HG02642 (cell line): ENCODE data around the gene AQP2.

Experiments used
- ATAC-seq: cut with Tn5 transposase; IDR thresholded peaks from one replicate; pipeline ENCODE4 v1.9.1; 2021; ENCODE audit warnings: mild to moderate bottlenecking; ENCODE audit not compliant: unreplicated experiment, poor library complexity

The AQP2 gene

DNA sequence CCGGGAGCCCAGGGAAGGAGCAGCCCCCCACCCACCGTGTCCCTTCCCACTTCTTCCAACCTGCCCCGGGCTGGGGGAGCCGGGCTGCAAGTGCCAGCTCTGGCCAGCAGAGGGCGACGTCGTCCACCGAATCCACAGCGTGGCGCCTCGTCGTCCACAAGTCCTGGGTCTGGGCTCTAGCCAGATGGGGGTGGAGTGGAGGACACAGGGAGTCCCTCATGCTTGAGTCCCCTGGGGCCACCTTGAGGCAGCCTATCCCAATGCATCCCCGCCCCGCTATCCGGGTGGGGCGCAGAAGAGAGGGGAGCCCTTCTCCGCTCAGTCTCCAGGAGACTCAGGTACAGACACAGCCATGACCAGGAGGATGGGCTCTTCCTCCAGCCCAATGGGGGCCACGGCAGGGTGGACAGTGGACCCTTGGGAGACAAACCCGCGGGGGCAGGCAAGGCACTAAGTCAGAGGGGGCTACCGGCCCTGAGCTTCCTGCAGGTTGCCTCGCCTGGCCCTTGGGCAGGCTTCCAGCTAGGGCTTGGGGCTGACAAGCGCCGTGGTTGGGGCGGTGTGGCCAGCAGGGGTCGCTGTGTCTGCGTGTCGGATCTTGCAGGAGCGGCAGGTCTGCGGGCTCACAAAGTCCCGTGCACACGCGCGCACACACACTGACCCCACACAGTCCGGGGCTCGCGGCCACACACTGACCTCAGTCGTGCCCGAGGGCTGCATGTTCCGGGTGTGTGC, 16.7 kb downstream of the AQP2 start:
- ATAC-seq: peak; percentile 73

DNA sequence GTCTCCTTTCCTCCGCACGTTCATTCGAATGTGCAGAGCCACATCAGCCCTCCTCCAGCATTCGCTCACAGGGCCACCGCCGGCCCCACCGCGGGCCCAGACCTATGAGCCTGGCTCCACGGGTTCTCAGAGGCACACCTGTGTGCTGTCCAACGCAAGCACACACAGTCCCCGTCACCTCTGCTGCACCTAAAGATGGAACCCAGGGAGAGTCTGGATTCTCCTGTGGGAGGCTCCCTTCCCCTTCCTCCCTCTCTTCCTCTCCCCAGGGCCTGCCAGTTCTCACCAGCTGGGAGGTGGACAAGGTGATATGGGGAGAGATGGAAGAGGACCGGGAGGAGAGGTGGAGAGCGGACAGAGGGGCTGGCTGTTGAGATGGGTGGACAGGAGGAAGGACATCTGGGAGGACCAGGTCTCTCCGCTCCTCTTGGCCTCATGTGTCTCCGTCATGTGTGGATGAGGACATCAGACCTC, 17.3 kb downstream of the AQP2 start:
- ATAC-seq: no peak

DNA sequence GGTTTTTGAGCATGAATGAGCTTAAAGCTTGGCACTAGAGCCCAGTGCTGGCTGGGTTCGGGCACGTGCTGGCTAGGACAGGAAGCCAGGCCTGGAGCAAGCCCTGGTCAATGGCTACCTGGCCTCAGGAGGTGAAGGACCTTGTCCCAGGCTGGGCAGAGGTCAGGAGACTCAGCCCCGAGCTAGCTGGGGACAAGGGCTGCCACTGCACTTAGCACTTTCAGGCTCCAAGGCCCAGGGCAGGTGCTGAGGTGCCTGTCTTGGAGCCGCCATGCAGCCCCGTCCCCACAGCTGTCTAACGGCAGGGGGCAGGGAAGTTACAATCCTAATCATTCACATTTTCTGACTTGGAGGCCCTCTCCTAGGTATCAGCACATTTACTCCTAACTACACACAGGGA, 17.9 kb downstream of the AQP2 start:
- ATAC-seq: no peak

DNA sequence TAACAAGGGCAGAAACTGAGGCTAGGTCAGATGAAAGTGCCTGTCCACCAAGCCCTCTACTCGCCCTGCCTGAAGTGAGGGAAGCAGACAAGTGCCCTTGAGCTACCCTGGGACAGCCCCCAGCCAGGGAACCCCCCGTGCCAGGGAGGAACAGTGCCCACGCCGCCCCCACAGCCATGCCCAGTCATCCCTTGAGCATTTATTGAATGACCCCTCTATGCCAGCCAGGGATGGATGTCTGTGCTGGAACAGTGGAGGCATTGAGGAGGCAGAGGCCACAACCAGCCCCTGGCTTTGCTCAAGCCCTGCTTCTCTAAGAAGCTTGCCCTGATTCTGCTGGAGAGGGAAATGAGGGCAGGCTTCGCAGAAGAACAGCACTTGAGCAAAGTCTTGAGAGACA, 18.5 kb downstream of the AQP2 start:
- ATAC-seq: no peak

DNA sequence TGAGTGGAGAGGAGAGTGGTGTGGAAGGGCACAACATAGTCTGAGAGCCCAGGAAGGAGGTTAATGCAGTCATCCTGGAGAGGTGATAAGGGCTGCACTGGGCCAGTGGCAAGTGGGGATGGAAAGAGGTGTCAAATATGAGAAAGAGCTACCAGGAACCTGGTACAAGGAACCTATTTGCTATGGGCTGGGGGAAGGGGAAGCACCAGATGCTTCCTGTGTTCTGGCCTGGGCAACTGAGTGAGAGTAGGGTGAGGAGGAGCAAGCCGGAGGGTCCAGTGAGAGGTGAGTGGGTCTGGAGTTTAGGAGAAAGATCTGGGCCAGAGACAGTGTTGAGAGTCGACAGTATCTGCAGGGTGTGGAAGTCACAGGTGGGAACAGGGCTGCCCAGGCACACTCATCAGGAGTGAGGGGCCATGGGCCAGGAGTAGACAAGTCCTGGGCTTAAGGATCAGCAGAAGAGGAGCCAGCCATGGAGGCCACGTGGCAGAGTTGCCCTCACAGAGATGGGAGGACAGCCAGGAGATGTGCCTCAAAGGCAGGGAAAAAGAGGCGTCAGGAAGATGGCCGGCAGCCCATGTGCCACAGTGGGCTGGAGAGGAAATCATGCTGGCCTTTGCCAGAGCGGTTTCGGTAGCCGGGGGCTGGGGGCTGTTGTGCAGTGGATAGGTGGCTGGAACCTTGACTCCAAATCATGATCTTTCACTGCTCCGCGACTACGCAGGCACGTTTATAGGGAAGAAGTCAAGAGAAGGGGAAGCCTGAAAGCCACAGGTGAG, 19.3 kb downstream of the AQP2 start:
- no peak for ATAC-seq

DNA sequence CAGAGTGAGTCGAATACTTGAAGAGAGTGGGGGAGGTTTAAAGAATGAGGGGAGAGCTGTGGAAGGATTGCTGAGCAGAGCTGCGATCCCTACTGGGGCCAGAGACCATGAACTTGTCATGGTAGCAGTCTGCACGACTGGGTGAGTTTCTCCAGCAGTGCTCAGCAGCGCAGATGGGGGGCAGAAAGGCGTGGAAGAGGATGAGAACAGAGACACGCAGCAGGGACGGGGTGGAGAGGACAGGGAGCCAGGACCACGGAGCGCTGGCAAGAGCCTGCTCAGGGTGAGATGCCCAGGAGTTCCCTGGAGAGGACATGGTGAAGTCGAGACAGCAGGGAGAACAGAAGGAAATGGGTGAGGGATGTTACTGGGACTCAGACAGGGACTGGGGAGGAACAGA, 20.1 kb downstream of the AQP2 start:
- no peak for ATAC-seq

DNA sequence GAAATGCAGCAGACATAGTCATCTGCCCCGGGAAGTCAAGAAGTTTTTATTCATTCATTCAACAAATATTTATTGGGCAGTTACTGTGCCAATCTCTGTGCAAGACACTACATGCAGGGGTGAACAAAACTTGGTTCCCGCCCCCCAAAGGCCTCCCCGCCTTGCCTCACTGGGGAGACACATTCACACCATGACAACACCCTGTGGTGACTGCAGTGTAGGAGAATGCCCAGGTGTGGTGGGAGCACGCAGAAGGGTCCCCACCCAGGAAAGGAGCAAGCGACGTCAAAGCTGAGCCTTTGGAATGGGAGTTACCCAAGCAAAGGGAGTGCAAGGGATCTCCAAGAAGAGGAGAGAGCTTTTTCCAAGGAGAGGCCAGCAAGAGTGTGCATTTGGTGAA, 20.6 kb downstream of the AQP2 start:
- ATAC-seq: no peak

DNA sequence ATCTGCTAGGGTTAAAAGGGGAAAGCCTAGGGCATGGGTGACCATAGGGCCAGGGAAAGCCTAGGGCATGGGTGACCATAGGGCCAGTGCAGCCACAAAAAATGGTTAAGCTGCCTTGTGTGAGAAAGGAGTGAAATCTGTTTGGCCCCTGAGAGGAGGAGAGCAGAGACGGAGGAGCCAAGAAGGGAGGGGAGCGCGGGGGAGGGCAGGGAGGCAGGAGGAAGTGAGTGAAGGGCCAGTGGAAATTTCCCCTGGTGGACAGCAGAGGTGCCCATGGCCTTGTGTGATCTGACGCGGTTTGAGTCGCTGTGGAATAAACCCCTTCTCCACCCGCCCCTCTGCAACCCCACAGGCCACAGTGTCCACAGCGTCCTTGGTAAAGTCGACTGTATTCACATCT, 21.6 kb downstream of the AQP2 start:
- no peak for ATAC-seq

DNA sequence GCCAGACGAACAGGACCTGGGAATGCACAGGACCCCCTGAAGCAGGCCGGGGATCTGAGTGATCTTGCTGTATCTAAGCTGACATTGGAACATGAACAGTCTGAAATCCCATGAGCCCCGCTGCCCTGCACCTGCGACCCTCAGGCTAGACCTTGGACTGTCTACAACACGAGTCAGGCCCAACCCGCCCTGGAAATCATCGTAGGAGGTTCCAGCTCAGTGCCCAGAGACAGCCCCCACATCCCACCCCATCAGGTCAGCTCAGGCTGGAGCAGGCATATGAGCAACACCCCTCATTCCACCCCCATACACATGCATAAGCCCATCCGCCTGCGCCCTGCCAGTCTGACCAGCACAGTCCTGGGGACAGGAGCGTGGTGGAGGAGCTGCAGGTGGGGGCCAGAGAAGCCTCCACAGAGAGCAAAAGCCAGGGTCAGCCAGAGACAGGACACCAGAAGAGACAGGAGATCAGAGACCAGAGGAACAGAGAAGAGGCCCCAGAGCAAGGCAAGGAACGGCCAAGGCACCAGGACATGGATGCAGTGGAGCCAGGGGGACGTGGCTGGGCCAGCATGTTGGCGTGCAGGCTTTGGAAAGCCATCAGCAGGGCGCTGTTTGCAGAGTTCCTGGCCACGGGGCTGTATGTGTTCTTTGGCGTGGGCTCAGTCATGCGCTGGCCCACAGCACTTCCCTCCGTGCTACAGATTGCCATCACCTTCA, 22.3 kb downstream of the AQP2 start, which contains the start of gene AQP6:
AQP6 (plus strand) TSS at position 307 of the 720 bp plus-strand sequence; CDS start at position 534, 227 bp downstream.
- no peak for ATAC-seq

DNA sequence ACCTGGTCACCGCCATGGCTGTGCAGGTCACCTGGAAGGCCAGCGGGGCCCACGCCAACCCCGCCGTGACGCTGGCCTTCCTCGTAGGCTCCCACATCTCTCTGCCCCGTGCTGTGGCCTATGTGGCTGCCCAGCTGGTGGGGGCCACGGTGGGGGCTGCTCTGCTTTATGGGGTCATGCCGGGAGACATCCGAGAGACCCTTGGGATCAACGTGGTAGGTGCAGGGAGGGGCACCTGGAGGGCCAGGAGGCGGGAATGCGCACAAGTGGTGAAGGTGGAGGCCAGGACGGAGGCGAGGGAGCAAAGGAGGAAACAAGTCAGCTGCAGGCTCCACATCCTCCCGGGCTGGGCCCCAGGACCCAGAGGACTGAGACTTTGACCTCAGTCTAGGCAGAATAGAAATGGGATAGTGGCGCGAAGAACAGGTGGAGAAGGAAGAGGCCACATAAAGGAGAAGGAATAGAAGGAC, 22.9 kb downstream of the AQP2 start:
- no peak for ATAC-seq

DNA sequence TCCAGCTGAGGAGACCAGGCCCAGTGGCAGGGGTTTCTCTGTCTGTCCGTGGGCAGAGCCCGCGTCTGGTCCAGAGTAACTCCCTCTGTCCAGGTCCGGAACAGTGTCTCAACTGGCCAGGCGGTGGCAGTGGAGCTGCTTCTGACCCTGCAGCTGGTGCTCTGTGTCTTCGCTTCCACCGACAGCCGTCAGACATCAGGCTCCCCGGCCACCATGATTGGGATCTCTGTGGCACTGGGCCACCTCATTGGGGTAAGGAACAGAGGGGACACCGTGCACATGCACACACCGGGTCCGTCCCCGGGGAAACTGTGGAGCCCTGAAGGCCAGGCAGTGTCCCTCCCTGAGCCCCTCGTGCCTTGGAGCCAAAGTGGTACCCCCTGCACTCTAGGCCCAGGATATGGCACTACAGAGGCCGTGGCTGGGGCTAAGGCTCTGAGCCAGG, 23.7 kb downstream of the AQP2 start:
- ATAC-seq: no peak

DNA sequence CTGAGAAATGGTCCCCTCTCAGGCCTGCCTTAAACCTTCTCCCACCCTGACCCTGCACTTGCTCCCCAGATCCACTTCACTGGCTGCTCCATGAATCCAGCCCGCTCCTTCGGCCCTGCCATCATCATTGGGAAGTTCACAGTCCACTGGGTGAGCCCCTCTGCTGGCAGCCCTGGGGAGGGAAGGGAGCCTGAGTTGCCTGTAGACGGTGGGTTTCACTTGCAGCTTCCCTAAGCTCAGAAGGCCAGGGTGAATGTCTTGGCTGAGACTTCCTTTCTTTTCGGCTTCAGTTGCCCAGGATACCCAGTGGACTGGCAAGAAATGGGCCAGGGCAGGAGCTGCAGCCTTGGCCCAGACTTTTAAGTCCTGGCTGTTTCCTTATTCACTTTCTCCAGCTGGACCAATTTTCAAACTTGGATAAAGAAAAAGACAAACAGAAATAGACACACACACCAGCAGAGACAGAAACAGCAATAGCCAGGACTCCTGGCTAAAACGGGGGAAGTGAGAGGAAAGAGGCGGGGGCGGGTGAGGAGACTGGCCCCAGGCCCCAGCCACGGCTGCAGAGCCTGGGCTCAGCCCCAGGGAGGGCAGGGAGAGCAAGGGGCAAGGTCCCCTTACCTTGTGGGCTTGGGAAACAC, 24.3 kb downstream of the AQP2 start:
- ATAC-seq: no peak

DNA sequence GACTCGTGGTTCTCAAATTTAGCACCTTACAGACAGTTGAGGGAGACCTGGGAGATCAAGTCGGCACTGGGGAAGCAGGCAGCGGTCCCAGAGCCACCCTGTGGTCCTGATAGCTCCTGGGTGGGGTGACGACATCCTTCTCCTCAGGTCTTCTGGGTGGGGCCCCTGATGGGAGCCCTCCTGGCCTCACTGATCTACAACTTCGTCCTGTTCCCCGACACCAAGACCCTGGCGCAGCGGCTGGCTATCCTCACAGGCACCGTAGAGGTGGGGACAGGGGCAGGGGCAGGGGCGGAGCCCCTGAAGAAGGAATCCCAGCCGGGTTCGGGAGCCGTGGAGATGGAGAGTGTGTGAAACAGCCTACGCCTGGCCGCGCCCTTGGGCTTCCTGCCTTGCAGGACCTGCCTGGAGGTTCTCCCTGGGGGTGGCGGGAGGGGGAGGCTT, 24.8 kb downstream of the AQP2 start:
- ATAC-seq: no peak

DNA sequence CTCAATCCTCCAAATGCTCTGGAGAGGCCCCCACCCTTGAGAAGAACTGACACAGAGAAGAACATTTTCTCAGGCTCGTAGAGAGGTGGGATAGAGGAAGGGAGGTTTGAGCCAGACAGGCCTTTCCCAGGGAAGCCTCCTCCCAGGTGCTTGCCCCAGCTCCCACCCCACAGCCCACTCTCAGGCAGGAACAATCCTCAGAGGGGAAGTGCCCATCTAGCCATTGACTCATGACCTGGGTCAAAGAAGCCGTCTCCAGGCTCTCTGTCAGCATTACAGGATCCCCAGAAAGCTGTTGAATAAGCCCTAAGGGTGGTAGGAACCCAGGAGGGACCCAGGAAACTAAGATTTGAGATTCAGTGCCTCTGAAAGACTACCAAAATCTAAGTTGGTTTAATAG, 26.0 kb downstream of the AQP2 start:
- no peak for ATAC-seq

DNA sequence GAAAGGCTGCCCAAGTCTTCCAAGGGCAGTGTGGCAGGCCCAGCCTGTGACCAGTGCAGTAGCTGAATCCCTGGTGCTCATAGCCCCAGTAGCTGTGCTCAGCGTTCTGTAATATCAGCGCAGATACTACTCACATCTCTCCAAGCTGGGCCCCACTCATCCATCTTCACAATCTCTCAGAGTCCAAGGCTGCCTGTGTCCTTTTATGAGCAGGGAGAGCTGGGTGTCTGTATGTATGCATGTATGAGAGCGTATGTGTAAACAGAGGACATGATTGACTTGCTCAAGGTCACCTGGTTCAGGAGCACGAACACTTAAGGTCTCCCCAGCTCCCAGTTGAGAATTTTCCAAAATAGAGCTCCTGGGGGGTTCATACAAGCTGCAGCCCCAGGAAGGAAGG, 27.6 kb downstream of the AQP2 start:
- ATAC-seq: no peak

DNA sequence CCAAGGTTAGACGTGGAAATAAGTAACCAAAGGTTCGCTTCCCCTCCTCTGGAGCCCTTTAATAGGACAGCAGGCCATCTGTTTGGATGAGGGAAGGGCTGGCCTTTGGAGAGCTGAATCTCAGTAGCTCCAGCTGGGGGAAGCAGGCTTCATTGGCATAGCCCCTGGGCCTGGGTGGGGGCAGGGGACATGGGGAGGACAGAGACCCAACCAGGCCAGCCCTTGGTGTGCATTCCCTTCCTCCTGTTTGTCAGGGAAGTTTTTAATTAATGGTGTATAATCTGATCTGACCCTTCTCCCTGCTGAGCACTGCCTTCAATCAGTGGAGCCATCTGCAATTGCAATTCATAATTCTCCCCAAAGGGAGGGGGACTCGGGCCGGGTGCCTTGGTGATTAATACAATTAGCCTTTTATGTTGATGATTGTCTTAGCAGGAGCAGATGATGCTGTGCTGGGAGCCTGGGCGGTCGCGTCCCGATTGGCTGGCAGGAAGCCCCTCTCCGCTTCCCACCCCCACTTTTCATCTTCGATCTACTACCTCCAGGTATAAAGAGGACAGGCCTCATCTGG, 28.6 kb downstream of the AQP2 start:
- no peak for ATAC-seq

DNA sequence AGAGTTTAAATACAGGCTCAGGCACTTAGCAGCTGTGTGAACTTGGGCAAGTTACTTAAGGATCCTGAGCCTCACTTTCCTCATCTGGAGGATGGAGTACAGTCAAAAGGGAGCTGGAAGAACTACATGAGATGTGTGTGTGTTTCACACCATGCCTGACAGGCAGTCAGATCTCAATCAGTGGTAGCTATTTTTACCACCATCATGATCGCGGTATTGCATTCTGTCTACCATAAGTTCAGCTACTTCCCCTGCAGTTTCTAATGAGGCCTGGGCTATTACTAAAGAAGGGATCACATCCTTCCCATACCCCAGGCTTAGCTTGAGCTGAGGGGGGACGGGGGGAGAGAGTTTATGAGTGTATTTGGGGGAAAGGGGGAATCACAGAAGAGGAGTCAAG, 29.3 kb downstream of the AQP2 start:
- ATAC-seq: no peak

DNA sequence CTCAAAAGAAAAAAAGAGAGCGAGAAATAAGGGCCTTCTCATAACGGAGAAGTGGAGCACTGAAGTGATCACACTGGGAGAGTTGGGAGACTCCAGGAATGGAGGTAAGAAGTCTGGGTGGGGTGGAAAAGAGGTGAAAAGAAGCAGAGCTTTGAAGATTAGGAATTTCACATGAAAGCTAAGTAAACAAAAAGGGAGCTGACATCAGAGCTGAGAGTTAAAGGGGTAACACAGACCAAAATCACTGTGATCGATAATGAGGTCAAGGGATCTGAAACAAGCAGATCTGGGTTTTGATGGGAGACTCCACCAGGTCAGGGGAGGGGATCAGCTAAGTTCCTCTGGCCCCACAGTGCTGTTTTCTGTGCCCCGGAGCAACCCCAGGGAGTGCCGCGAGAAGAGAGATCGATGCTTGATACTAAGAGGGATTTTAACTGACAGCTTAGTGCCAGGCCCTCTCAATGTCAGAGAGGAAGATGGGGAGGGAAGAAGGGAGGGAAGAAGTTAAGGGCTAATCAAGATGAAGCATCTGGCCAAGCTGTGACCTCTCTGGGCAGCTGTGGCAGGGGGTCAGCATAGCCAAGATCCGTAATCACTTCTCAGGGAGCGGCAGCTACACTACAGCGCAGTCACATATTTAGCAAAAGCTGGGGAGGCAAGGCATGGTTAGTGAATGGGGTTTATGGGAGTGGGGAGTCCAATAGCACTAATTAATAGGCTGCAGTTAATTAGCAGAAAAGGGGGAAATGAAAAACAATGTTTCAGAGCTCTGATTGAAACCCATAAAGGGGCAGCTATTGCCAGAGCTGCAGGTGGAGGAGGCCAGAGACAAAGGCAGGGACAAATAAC, 30.2 kb downstream of the AQP2 start:
- ATAC-seq: no peak
